GM04503 (cell line): Measurements from ENCODE around the gene ROBO1.
"Not testable (repeated sequence)": the region's sequence is repeated elsewhere in the genome, so short reads cannot be mapped to it uniquely, and the experiment has no call there.

ENCODE experiments used
- DNase-seq: peaks from one replicate; pipeline ENCODE4 v3.0.0-alpha.2; 2012; ENCODE audit warnings: low read depth

ROBO1 gene

GRCh38 chr3:79368403-79368802, 399.4 kb downstream of the ROBO1 start:
- no peak for DNase-seq

- DNase-seq = no peak
These were observed 400.0 kb downstream of the ROBO1 start for GRCh38 chr3:79367803-79368202.

- peak; percentile 11 for DNase-seq
These were observed 400.7 kb downstream of the ROBO1 start for GRCh38 chr3:79367066-79367465.

GRCh38 chr3:79366414-79366813, 401.4 kb downstream of the ROBO1 start:
- no peak for DNase-seq

GRCh38 chr3:79364784-79365183, 403.0 kb downstream of the ROBO1 start:
- DNase-seq = no peak

GRCh38 chr3:79362571-79363270, 405.1 kb downstream of the ROBO1 start:
- DNase-seq = no peak

- no peak for DNase-seq
These were observed 405.9 kb downstream of the ROBO1 start for GRCh38 chr3:79361748-79362378.

- DNase-seq = no peak
These were observed 409.5 kb downstream of the ROBO1 start for GRCh38 chr3:79358327-79358726.

GRCh38 chr3:79354179-79354688, 413.6 kb downstream of the ROBO1 start:
- no peak for DNase-seq

- no peak for DNase-seq
These were observed 416.1 kb downstream of the ROBO1 start for GRCh38 chr3:79351699-79352098.

GRCh38 chr3:79344876-79345871, 422.6 kb downstream of the ROBO1 start:
- DNase-seq = no peak

- no peak for DNase-seq
These were observed 425.8 kb downstream of the ROBO1 start for GRCh38 chr3:79341961-79342360.

GRCh38 chr3:79339846-79340245, 428.0 kb downstream of the ROBO1 start:
- no peak for DNase-seq

GRCh38 chr3:79337798-79338197, 430.0 kb downstream of the ROBO1 start:
- no peak for DNase-seq

GRCh38 chr3:79329154-79329553, 438.6 kb downstream of the ROBO1 start:
- peak; percentile 3 for DNase-seq

GRCh38 chr3:79326642-79327041, 441.2 kb downstream of the ROBO1 start:
- DNase-seq = no peak

- not testable (repeated sequence) for DNase-seq
These were observed 441.9 kb downstream of the ROBO1 start for GRCh38 chr3:79325833-79326383.

GRCh38 chr3:79317551-79318518, 450.0 kb downstream of the ROBO1 start:
- no peak for DNase-seq

GRCh38 chr3:79314962-79315361, 452.8 kb downstream of the ROBO1 start:
- no peak for DNase-seq

GRCh38 chr3:79314544-79314943, 453.3 kb downstream of the ROBO1 start:
- no peak for DNase-seq

- DNase-seq = no peak
These were observed 457.8 kb downstream of the ROBO1 start for GRCh38 chr3:79310016-79310415.
